ENCODE data around the gene CACNA2D1.
"Not testable (repeated sequence)": the region's sequence is repeated elsewhere in the genome, so short reads cannot be mapped to it uniquely, and the experiment has no call there.

CACNA2D1 gene

GRCh38 chr7:82142263-82142864 lies 301.2 kb downstream of the CACNA2D1 start:
- Histone ChIP-seq H3K36me3 (ENCODE audit: control insufficient read depth, insufficient read depth, low read length) (no peaks in the 10 kb centered on the region), H3K4me3 (replicated peaks; ENCODE audit: low read depth, low read length) (no peak overlapping the region), H3K27me3 (replicated peaks; ENCODE audit: control insufficient read depth, insufficient read depth, low read length) (no peaks in the 10 kb centered on the region)
- TF ChIP-seq, protein P1, sequence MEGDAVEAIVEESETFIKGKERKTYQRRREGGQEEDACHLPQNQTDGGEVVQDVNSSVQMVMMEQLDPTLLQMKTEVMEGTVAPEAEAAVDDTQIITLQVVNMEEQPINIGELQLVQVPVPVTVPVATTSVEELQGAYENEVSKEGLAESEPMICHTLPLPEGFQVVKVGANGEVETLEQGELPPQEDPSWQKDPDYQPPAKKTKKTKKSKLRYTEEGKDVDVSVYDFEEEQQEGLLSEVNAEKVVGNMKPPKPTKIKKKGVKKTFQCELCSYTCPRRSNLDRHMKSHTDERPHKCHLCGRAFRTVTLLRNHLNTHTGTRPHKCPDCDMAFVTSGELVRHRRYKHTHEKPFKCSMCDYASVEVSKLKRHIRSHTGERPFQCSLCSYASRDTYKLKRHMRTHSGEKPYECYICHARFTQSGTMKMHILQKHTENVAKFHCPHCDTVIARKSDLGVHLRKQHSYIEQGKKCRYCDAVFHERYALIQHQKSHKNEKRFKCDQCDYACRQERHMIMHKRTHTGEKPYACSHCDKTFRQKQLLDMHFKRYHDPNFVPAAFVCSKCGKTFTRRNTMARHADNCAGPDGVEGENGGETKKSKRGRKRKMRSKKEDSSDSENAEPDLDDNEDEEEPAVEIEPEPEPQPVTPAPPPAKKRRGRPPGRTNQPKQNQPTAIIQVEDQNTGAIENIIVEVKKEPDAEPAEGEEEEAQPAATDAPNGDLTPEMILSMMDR (IDR thresholded peaks at IDR 0.05; ENCODE audit: insufficient read depth, low read length, poor library complexity, severe bottlenecking): no peak
- no peak for DNase-seq (ENCODE audit: extremely low read depth, insufficient read length)

GRCh38 chr7:82141427-82141826 lies 302.1 kb downstream of the CACNA2D1 start:
- Histone ChIP-seq H3K27me3 (replicated peaks; ENCODE audit: control insufficient read depth, insufficient read depth, low read length) (no peaks in the 10 kb centered on the region), H3K36me3 (ENCODE audit: control insufficient read depth, insufficient read depth, low read length) (no peaks in the 10 kb centered on the region), H3K4me3 (replicated peaks; ENCODE audit: low read depth, low read length) (no peak overlapping the region)
- TF ChIP-seq, protein P1 (IDR thresholded peaks at IDR 0.05; ENCODE audit: insufficient read depth, low read length, poor library complexity, severe bottlenecking): no peak
- DNase-seq (ENCODE audit: extremely low read depth, insufficient read length): no peak

DNA sequence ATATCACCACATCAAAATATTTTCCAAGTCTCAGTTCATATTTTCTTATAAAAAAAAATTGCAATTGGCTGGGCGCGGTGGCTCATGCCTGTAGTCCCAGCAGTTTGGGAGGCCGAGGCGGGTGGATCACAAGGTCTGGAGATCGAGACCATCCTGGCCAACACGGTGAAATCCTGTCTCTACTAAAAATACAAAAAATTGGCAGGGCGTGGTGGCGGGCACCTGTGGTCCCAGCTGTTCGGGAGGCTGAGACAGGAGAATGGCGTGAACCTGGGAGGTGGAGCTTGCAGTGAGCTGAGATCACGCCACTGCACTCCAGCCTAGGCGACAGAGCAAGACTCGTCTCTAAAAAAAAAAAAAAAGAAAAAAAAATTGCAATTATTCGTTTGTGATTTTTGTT lies 303.0 kb downstream of the CACNA2D1 start:
- not testable (repeated sequence) for H3K4me3 ChIP-seq (replicated peaks; ENCODE audit: low read depth, low read length); DNase-seq (ENCODE audit: extremely low read depth, insufficient read length); H3K36me3 ChIP-seq (ENCODE audit: control insufficient read depth, insufficient read depth, low read length); H3K27me3 ChIP-seq (replicated peaks; ENCODE audit: control insufficient read depth, insufficient read depth, low read length)

GRCh38 chr7:82131215-82131614 lies 312.4 kb downstream of the CACNA2D1 start:
- Histone ChIP-seq H3K4me3 (replicated peaks; ENCODE audit: low read depth, low read length) (no peak overlapping the region), H3K36me3 (ENCODE audit: control insufficient read depth, insufficient read depth, low read length) (no peaks in the 10 kb centered on the region), H3K27me3 (replicated peaks; ENCODE audit: control insufficient read depth, insufficient read depth, low read length) (no peaks in the 10 kb centered on the region)
- TF ChIP-seq, protein P1 (IDR thresholded peaks at IDR 0.05; ENCODE audit: insufficient read depth, low read length, poor library complexity, severe bottlenecking): no peak
- DNase-seq (ENCODE audit: extremely low read depth, insufficient read length): no peak

- Histone ChIP-seq H3K4me3 (replicated peaks; ENCODE audit: low read depth, low read length) (no peak overlapping the region), H3K36me3 (ENCODE audit: control insufficient read depth, insufficient read depth, low read length) (no peaks in the 10 kb centered on the region), H3K27me3 (replicated peaks; ENCODE audit: control insufficient read depth, insufficient read depth, low read length) (no peaks in the 10 kb centered on the region)
- no peak for DNase-seq (ENCODE audit: extremely low read depth, insufficient read length)
- TF ChIP-seq, protein P1 (IDR thresholded peaks at IDR 0.05; ENCODE audit: insufficient read depth, low read length, poor library complexity, severe bottlenecking): no peak
Measured at GRCh38 chr7:82129091-82129490, 314.5 kb downstream of the CACNA2D1 start.

- Histone ChIP-seq H3K27me3 (replicated peaks; ENCODE audit: control insufficient read depth, insufficient read depth, low read length) (no peaks in the 10 kb centered on the region), H3K36me3 (ENCODE audit: control insufficient read depth, insufficient read depth, low read length) (no peaks in the 10 kb centered on the region), H3K4me3 (replicated peaks; ENCODE audit: low read depth, low read length) (no peak overlapping the region)
- TF ChIP-seq, protein P1 (IDR thresholded peaks at IDR 0.05; ENCODE audit: insufficient read depth, low read length, poor library complexity, severe bottlenecking): no peak
- no peak for DNase-seq (ENCODE audit: extremely low read depth, insufficient read length)
Measured at GRCh38 chr7:82128546-82128945, 315.0 kb downstream of the CACNA2D1 start.

Measured in GM06990 (cell line).